GM06990 (cell line): ENCODE data around the gene OVOL2.

Source experiments
- DNase-seq: peaks from one replicate; pipeline ENCODE4 v3.0.0-alpha.2; 2011; ENCODE audit not compliant: insufficient read length; ENCODE audit errors: extremely low read depth
- H3K27me3 ChIP-seq: replicated peaks from 2 replicates; pipeline ENCODE4 v1.6.0; 2011; ENCODE audit warnings: low read length; ENCODE audit not compliant: control insufficient read depth, insufficient read depth
- H3K36me3 ChIP-seq: 2 replicates; pipeline ENCODE4 v1.5.1; 2011; ENCODE audit warnings: low read length; ENCODE audit not compliant: control insufficient read depth, insufficient read depth
- H3K4me3 ChIP-seq: replicated peaks from 2 replicates; pipeline ENCODE4 v1.5.1; 2011; ENCODE audit warnings: low read depth, mild to moderate bottlenecking, control low read depth, low read length
- CTCF ChIP-seq: IDR thresholded peaks from 2 replicates; pipeline ENCODE4 v1.5.1; 2011; ENCODE audit warnings: low read length, control low read depth, mild to moderate bottlenecking, inconsistent platforms; ENCODE audit not compliant: insufficient read depth, poor library complexity, severe bottlenecking

The OVOL2 gene

GRCh38 chr20:17993546-17993945 is 64.2 kb downstream of the OVOL2 start:
- H3K36me3 ChIP-seq, result peaks cover 3% of the 10 kb centered on the region

GRCh38 chr20:17992847-17993513 is 64.7 kb downstream of the OVOL2 start:
- TF ChIP-seq CTCF, result no peak
- DNase-seq, result no peak

More at GRCh38 chr20:17993546-17993945, 64.2 kb downstream of the OVOL2 start:
- no peak for TF ChIP-seq CTCF
- DNase-seq, result no peak
- H3K4me3 ChIP-seq, result no peak overlapping the region
- no peaks in the 10 kb centered on the region for H3K27me3 ChIP-seq

GRCh38 chr20:17992224-17992637 is 65.5 kb downstream of the OVOL2 start:
- H3K27me3 ChIP-seq, result no peaks in the 10 kb centered on the region
- no peak overlapping the region for H3K4me3 ChIP-seq
- DNase-seq, result peak; percentile 48
- no peak for TF ChIP-seq CTCF
- peaks cover 3% of the 10 kb centered on the region for H3K36me3 ChIP-seq

More at GRCh38 chr20:17992847-17993513, 64.7 kb downstream of the OVOL2 start:
- Histone ChIP-seq H3K27me3 (no peaks in the 10 kb centered on the region), H3K36me3 (peaks cover 3% of the 10 kb centered on the region), H3K4me3 (no peak overlapping the region)

- H3K36me3 ChIP-seq, result peaks cover 3% of the 10 kb centered on the region
- no peaks in the 10 kb centered on the region for H3K27me3 ChIP-seq
- no peak overlapping the region for H3K4me3 ChIP-seq
- TF ChIP-seq CTCF, result no peak
- DNase-seq, result no peak
These were observed 67.3 kb downstream of the OVOL2 start for GRCh38 chr20:17990278-17990972.

- H3K27me3 ChIP-seq, result no peaks in the 10 kb centered on the region
- TF ChIP-seq CTCF, result no peak
- DNase-seq, result no peak
- peaks cover 3% of the 10 kb centered on the region for H3K36me3 ChIP-seq
- H3K4me3 ChIP-seq, result no peak overlapping the region
These were observed 69.7 kb downstream of the OVOL2 start for GRCh38 chr20:17987988-17988387.
